PC-9 (cell line): Measurements from ENCODE around the gene ECSIT.

Experiments
- CTCF ChIP-seq: fragments of 200-600 bp; sonication (generic); conservative IDR thresholded peaks from 2 replicates; pipeline ENCODE4 v1.6.1; 2017; ENCODE audit warnings: mixed run types, antibody characterized with exemption, mild to moderate bottlenecking, moderate library complexity
- EZH2 ChIP-seq: fragments of 200-600 bp; sonication (generic); IDR thresholded peaks from 2 replicates; pipeline ENCODE4 v1.8.0; 2017; ENCODE audit warnings: antibody characterized with exemption, low read depth

DNA sequence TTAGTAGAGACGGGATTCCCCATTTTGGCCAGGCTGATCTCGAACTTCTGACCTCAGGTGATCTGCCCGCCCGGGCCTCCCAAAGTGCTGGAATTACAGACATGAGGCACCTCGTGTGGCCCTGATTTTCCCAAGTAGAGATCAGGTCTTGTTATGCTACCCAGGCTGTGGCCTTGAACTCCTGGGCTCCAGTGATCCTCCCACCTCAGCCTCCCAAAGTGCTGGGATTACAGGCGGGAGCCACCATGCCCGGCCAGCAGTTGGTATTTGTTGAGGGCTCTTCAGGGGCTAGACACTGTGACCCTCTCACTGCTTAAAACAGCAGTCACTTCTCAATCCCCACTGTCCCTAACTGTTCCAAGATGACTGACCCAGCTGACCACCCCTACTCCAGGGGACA, 39.6 kb downstream of the ECSIT start:
- TF ChIP-seq CTCF: no peak
- no peak for TF ChIP-seq EZH2
